Glutamatergic neuron (in vitro differentiated cells): ENCODE data around the gene SHTN1. TPM values are rescaled to one million over a fixed set of nuclear protein-coding genes. Genes with fewer than 3 reads are reported as not detected.

Experiments
- DNase-seq: peaks from one replicate; pipeline ENCODE4 v3.0.0; 2022
- H3K27ac Mint-ChIP-seq: one replicate; pipeline ENCODE4 v1.8.0; 2020; ENCODE audit warnings: mild to moderate bottlenecking, mixed read lengths, inconsistent platforms; ENCODE audit not compliant: unreplicated experiment
- H3K27me3 Mint-ChIP-seq: one replicate; pipeline ENCODE4 v1.8.0; 2020; ENCODE audit warnings: mild to moderate bottlenecking, moderate library complexity, mixed read lengths, inconsistent platforms; ENCODE audit not compliant: unreplicated experiment
- H3K36me3 Mint-ChIP-seq: one replicate; pipeline ENCODE4 v1.8.0; 2020; ENCODE audit warnings: mild to moderate bottlenecking, mixed read lengths, inconsistent platforms; ENCODE audit not compliant: unreplicated experiment
- H3K4me1 Mint-ChIP-seq: one replicate; pipeline ENCODE4 v1.8.0; 2020; ENCODE audit warnings: mild to moderate bottlenecking, low read depth, mixed read lengths, inconsistent platforms; ENCODE audit not compliant: unreplicated experiment
- H3K4me3 Mint-ChIP-seq: one replicate; pipeline ENCODE4 v1.8.0; 2020; ENCODE audit warnings: mild to moderate bottlenecking, mixed read lengths, inconsistent platforms; ENCODE audit not compliant: unreplicated experiment
- H3K9me3 Mint-ChIP-seq: one replicate; pipeline ENCODE4 v1.8.0; 2020; ENCODE audit warnings: mild to moderate bottlenecking, moderate library complexity, mixed read lengths, inconsistent platforms; ENCODE audit not compliant: unreplicated experiment
- total RNA-seq: library from RNA; stranded (reverse); fragmentation: NEBNext Ultra II Directional; extraction: Animal tissue kit (Norgen Biotek cat#: 25700); gene quantifications from one replicate; pipeline ENCODE4 v1.2.1, GENCODE V29; 2021; ENCODE audit not compliant: unreplicated experiment
- TF ChIP-seq, protein P1 (sequence below): fragments of 200-600 bp; sonication (generic); IDR thresholded peaks from one replicate; pipeline ENCODE4 v1.5.0; 2021; ENCODE audit not compliant: partially characterized antibody, unreplicated experiment

The SHTN1 gene
- total RNA-seq, 1 donor from 2014 or later, result 54.8 TPM

GRCh38 chr10:116974456-116975005, 30.5 kb downstream of the SHTN1 start:
- H3K27me3 Mint-ChIP-seq, result peaks cover 2% of the 10 kb centered on the region
- peaks cover 45% of the 10 kb centered on the region for H3K4me1 Mint-ChIP-seq
- H3K4me3 Mint-ChIP-seq, result peak overlapping the region; percentile 67
- no peak for DNase-seq
- H3K27ac Mint-ChIP-seq, result peak overlapping the region; percentile 80
- peaks cover 2% of the 10 kb centered on the region for H3K9me3 Mint-ChIP-seq
- TF ChIP-seq, protein P1, sequence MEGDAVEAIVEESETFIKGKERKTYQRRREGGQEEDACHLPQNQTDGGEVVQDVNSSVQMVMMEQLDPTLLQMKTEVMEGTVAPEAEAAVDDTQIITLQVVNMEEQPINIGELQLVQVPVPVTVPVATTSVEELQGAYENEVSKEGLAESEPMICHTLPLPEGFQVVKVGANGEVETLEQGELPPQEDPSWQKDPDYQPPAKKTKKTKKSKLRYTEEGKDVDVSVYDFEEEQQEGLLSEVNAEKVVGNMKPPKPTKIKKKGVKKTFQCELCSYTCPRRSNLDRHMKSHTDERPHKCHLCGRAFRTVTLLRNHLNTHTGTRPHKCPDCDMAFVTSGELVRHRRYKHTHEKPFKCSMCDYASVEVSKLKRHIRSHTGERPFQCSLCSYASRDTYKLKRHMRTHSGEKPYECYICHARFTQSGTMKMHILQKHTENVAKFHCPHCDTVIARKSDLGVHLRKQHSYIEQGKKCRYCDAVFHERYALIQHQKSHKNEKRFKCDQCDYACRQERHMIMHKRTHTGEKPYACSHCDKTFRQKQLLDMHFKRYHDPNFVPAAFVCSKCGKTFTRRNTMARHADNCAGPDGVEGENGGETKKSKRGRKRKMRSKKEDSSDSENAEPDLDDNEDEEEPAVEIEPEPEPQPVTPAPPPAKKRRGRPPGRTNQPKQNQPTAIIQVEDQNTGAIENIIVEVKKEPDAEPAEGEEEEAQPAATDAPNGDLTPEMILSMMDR, result no peak
- no peaks in the 10 kb centered on the region for H3K36me3 Mint-ChIP-seq

DNA sequence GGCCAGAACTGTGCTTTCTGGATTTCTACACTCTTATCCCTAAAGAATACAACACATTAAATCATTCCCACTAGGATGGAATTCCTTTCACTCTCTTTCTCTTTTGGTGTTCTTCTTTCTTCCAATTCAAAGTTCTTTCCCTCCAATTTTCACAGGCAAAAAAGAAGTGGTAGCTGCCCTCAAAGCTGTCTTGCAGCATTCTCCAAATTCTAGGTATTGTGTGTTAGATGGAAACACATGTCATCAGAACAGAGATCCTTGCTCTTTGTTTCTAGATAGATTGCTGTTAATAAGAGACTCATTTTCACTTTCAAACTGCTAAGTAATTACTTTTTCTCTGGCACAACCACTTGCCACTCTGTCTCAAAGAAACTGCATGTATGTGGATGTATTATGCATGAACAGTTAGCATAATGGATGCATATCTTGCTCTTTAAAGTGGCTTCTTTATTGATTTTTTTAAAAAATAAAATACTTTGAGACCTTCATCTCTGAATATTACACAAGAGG, 31.0 kb downstream of the SHTN1 start:
- Mint-ChIP-seq H3K36me3 (no peaks in the 10 kb centered on the region), H3K27me3 (peaks cover 2% of the 10 kb centered on the region), H3K4me1 (peaks cover 43% of the 10 kb centered on the region), H3K9me3 (peaks cover 2% of the 10 kb centered on the region), H3K4me3 (peak overlapping the region; percentile 47), H3K27ac (peak overlapping the region; percentile 78)
- DNase-seq, result no peak
- TF ChIP-seq, protein P1, result no peak

- H3K27me3 Mint-ChIP-seq, result peaks cover 2% of the 10 kb centered on the region
- no peak overlapping the region for H3K4me3 Mint-ChIP-seq
- H3K36me3 Mint-ChIP-seq, result no peaks in the 10 kb centered on the region
- H3K9me3 Mint-ChIP-seq, result peaks cover 2% of the 10 kb centered on the region
- peak overlapping the region; percentile 92 for H3K27ac Mint-ChIP-seq
- TF ChIP-seq, protein P1, result no peak
- no peak for DNase-seq
- peaks cover 39% of the 10 kb centered on the region for H3K4me1 Mint-ChIP-seq
Measured at GRCh38 chr10:116973371-116973905, 31.5 kb downstream of the SHTN1 start.

- no peak for DNase-seq
- TF ChIP-seq, protein P1, result no peak
- H3K9me3 Mint-ChIP-seq, result peaks cover 2% of the 10 kb centered on the region
- H3K27ac Mint-ChIP-seq, result peak overlapping the region; percentile 92
- peak overlapping the region; percentile 50 for H3K4me3 Mint-ChIP-seq
- H3K4me1 Mint-ChIP-seq, result peaks cover 39% of the 10 kb centered on the region
- H3K36me3 Mint-ChIP-seq, result no peaks in the 10 kb centered on the region
- peaks cover 2% of the 10 kb centered on the region for H3K27me3 Mint-ChIP-seq
Measured at GRCh38 chr10:116972131-116972530, 32.9 kb downstream of the SHTN1 start.

- no peak for DNase-seq
- TF ChIP-seq, protein P1, result no peak
- H3K36me3 Mint-ChIP-seq, result no peaks in the 10 kb centered on the region
- peaks cover 2% of the 10 kb centered on the region for H3K9me3 Mint-ChIP-seq
- peaks cover 2% of the 10 kb centered on the region for H3K27me3 Mint-ChIP-seq
- H3K4me3 Mint-ChIP-seq, result no peak overlapping the region
- no peak overlapping the region for H3K27ac Mint-ChIP-seq
- H3K4me1 Mint-ChIP-seq, result peaks cover 35% of the 10 kb centered on the region
Measured at GRCh38 chr10:116970050-116970449, 34.9 kb downstream of the SHTN1 start.
